Large intestine (tissue), 3 donors: Measurements from ENCODE around the gene CLEC16A. TPM values are rescaled to one million over a fixed set of nuclear protein-coding genes. Genes with fewer than 3 reads are reported as not detected.

ENCODE experiments used
- DNase-seq, 2 donors: peaks; one replicate each; pipeline versions ENCODE4 v3.0.0 to v3.0.0-alpha.2; 2013
- H3K27ac ChIP-seq: one replicate; pipeline ENCODE4 v1.5.1; 2013; ENCODE audit warnings: low read length
- H3K27me3 ChIP-seq: 2 replicates; pipeline ENCODE4 v1.6.1; 2013; ENCODE audit warnings: low read length; ENCODE audit not compliant: control insufficient read depth, insufficient read depth
- H3K36me3 ChIP-seq: 2 replicates; pipeline ENCODE4 v1.6.1; 2013; ENCODE audit warnings: low read length; ENCODE audit not compliant: control insufficient read depth, insufficient read depth
- H3K4me1 ChIP-seq: one replicate; pipeline ENCODE4 v1.6.1; 2013; ENCODE audit warnings: low read length; ENCODE audit not compliant: control insufficient read depth, insufficient read depth
- H3K4me3 ChIP-seq: one replicate; pipeline ENCODE4 v1.5.1; 2013; ENCODE audit warnings: low read length
- H3K9me3 ChIP-seq: one replicate; pipeline ENCODE4 v1.6.1; 2013; ENCODE audit warnings: mild to moderate bottlenecking, low read depth, low read length, moderate library complexity; ENCODE audit not compliant: control insufficient read depth
- WGBS: methylation state at CpG from one replicate; pipeline ENCODE4 v1.1.5; 2013; ENCODE audit warnings: low lambda C conversion rate; ENCODE audit not compliant: insufficient coverage; 5-methylcytosine and 5-hydroxymethylcytosine counted together
- polyA plus RNA-seq: library from polyadenylated mRNA; unstranded; fragments of 120-200 nt; gene quantifications from one replicate; pipeline ENCODE4 v1.2.1, GENCODE V29; 2013

Gene CLEC16A
- polyA plus RNA-seq, 1 donor: 13.2 TPM

- Histone ChIP-seq H3K27ac (no peak overlapping the region), H3K36me3 (peaks cover 31% of the 10 kb centered on the region), H3K27me3 (no peaks in the 10 kb centered on the region), H3K4me3 (no peak overlapping the region), H3K4me1 (no peaks in the 10 kb centered on the region), H3K9me3 (no peaks in the 10 kb centered on the region)
- no CpG with 5 or more reads among the region's 3 CpGs for WGBS
- no peak for DNase-seq
These were observed 24.1 kb downstream of the CLEC16A start for GRCh38 chr16:10968498-10968897.

GRCh38 chr16:10969615-10970014, 25.3 kb downstream of the CLEC16A start:
- WGBS: no CpG with 5 or more reads among the region's 1 CpG
- no peaks in the 10 kb centered on the region for H3K9me3 ChIP-seq
- no peak for DNase-seq
- no peak overlapping the region for H3K27ac ChIP-seq
- H3K36me3 ChIP-seq: peaks cover 27% of the 10 kb centered on the region
- H3K4me1 ChIP-seq: no peaks in the 10 kb centered on the region
- H3K27me3 ChIP-seq: no peaks in the 10 kb centered on the region
- H3K4me3 ChIP-seq: no peak overlapping the region

DNA sequence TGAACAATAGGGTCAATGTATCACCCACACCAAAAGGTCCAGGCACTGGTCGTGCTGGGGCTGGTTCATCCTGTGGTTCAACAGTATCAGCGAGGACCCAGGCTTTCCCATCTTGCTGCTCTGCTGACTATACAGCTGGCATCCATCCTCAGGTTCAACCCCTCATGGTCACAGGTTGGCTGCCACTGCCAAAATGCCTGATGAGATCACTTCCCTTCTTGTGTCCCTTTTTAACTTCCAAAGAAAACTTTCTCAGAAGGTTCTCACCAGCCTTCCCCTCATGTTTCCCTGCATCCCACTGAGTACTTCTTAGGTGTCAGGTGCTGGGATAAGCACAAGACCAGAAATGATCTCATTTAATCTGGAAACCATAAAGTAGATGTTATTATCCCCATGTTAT, 25.7 kb downstream of the CLEC16A start:
- no CpG with 5 or more reads among the region's 2 CpGs for WGBS
- no peak for DNase-seq
- Histone ChIP-seq H3K9me3 (no peaks in the 10 kb centered on the region), H3K27me3 (no peaks in the 10 kb centered on the region), H3K36me3 (peaks cover 27% of the 10 kb centered on the region), H3K4me3 (no peak overlapping the region), H3K27ac (no peak overlapping the region), H3K4me1 (no peaks in the 10 kb centered on the region)

DNA sequence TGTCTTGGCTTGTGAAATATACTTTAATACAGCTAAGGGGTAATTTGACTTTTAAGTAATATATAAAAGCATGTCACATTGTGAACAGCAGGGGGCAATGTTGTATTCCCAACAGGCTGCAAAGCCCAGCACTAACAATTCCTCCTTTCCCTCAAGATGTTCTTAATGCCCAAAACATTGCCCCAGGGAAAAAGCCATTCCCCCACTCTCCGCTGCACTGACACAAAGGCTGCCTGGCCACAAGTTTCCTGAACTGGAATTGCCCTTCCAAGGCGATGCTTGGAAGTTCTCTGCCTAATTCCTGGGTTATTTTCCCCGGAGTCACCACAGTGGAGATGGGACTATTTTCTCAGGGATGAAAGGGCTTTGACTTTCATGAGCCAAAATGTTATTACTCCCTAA, 27.2 kb downstream of the CLEC16A start:
- Histone ChIP-seq H3K27ac (no peak overlapping the region), H3K4me1 (no peaks in the 10 kb centered on the region), H3K4me3 (no peak overlapping the region), H3K27me3 (no peaks in the 10 kb centered on the region), H3K9me3 (no peaks in the 10 kb centered on the region), H3K36me3 (peaks cover 24% of the 10 kb centered on the region)
- 20% methylated on average over 1 of the region's 3 CpGs for WGBS
- DNase-seq: peak; percentile 45 to 56

GRCh38 chr16:10972108-10972818, 27.9 kb downstream of the CLEC16A start:
- H3K27ac ChIP-seq: no peak overlapping the region
- 100% methylated on average over 1 of the region's 4 CpGs for WGBS
- no peaks in the 10 kb centered on the region for H3K4me1 ChIP-seq
- H3K4me3 ChIP-seq: no peak overlapping the region
- peaks cover 28% of the 10 kb centered on the region for H3K36me3 ChIP-seq
- H3K27me3 ChIP-seq: no peaks in the 10 kb centered on the region
- DNase-seq: no peak
- no peaks in the 10 kb centered on the region for H3K9me3 ChIP-seq

- 93% methylated on average over 3 of the region's 12 CpGs for WGBS
These were observed 28.6 kb downstream of the CLEC16A start for GRCh38 chr16:10972819-10973464.

GRCh38 chr16:10976634-10977033, 32.3 kb downstream of the CLEC16A start:
- H3K4me1 ChIP-seq: no peaks in the 10 kb centered on the region
- WGBS: no CpG with 5 or more reads among the region's 3 CpGs
- no peaks in the 10 kb centered on the region for H3K27me3 ChIP-seq
- no peaks in the 10 kb centered on the region for H3K9me3 ChIP-seq
- H3K36me3 ChIP-seq: peaks cover 29% of the 10 kb centered on the region
- no peak overlapping the region for H3K4me3 ChIP-seq
- DNase-seq: no peak
- no peak overlapping the region for H3K27ac ChIP-seq

More at GRCh38 chr16:10972819-10973464, 28.6 kb downstream of the CLEC16A start:
- no peak overlapping the region for H3K27ac ChIP-seq
- H3K4me1 ChIP-seq: no peaks in the 10 kb centered on the region
- H3K36me3 ChIP-seq: peaks cover 31% of the 10 kb centered on the region
- H3K27me3 ChIP-seq: no peaks in the 10 kb centered on the region
- no peaks in the 10 kb centered on the region for H3K9me3 ChIP-seq
- H3K4me3 ChIP-seq: no peak overlapping the region
- no peak for DNase-seq

DNA sequence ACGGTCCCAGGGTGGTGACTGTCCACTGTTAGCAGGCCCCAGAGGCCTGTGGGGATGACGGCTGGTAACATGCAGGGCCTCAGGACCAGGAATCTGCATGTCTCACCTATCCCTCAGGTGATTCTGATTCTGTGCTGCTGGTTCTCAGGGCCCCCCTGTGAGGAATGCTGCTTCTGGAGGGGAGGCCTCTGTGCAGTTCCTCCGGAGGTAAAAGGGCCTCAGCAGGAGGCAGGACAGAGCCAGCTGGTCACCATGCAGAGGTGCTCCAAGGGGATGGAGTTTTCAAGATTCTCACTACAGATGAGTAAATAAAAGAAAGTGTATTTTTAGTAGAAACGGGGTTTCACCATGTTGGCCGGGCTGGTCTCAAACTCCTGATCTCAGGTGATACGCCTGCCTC, 33.8 kb downstream of the CLEC16A start:
- no peaks in the 10 kb centered on the region for H3K27me3 ChIP-seq
- WGBS: no CpG with 5 or more reads among the region's 6 CpGs
- no peak overlapping the region for H3K4me3 ChIP-seq
- DNase-seq: no peak
- H3K4me1 ChIP-seq: no peaks in the 10 kb centered on the region
- H3K9me3 ChIP-seq: no peaks in the 10 kb centered on the region
- no peak overlapping the region for H3K27ac ChIP-seq
- peaks cover 23% of the 10 kb centered on the region for H3K36me3 ChIP-seq

DNA sequence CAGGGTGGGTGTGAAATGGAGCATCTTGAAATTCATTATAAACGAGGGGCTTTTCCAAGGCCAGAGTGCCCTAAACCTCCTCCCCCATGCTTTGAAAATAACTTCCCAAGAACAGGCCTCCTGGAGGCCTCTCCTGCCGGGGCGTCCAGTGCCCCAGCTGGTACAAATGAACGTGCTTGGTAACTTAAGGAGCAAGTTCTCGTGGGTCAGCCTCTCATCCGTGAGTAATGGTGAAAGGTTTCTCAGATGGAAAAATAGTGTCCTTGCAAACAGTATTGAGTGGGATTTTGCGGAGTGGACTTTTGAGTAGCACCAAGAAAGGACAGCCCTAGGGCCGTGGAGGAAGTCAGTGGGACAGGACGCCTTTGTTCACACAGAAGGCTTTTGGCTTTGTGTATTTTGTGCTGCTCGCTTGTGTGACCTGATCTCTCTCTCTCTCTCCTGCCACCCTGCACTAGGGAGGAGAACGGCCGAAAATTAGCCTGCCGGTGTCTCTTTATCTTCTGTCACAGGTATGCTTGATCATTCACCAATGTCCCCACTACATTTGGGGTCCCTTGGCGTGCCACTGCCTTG, 34.6 kb downstream of the CLEC16A start:
- peaks cover 19% of the 10 kb centered on the region for H3K36me3 ChIP-seq
- peak overlapping the region; percentile 10 for H3K27ac ChIP-seq
- no peaks in the 10 kb centered on the region for H3K4me1 ChIP-seq
- no peaks in the 10 kb centered on the region for H3K27me3 ChIP-seq
- H3K9me3 ChIP-seq: no peaks in the 10 kb centered on the region
- no CpG with 5 or more reads among the region's 14 CpGs for WGBS
- no peak for DNase-seq
- no peak overlapping the region for H3K4me3 ChIP-seq

- peak; percentile 27 to 44 for DNase-seq
- 44% methylated on average over 4 of the region's 19 CpGs for WGBS
- H3K27ac ChIP-seq: peak overlapping the region; percentile 45
- no peak overlapping the region for H3K4me3 ChIP-seq
- peaks cover 24% of the 10 kb centered on the region for H3K36me3 ChIP-seq
- no peaks in the 10 kb centered on the region for H3K9me3 ChIP-seq
- no peaks in the 10 kb centered on the region for H3K27me3 ChIP-seq
- H3K4me1 ChIP-seq: no peaks in the 10 kb centered on the region
These were observed 35.6 kb downstream of the CLEC16A start for GRCh38 chr16:10979717-10980601.
